PC-3 (cell line): Measurements from ENCODE around the gene DENND6B.

Experiments
- EZH2 ChIP-seq: fragments of 300-600 bp; sonication (generic); IDR thresholded peaks from one replicate; pipeline ENCODE4 v1.6.1; 2017; ENCODE audit warnings: antibody characterized with exemption, mild to moderate bottlenecking, low read length; ENCODE audit not compliant: unreplicated experiment
- EZH2phosphoT487 ChIP-seq: fragments of 300-600 bp; sonication (generic); IDR thresholded peaks from 2 replicates; pipeline ENCODE4 v1.6.1; 2018; ENCODE audit warnings: mild to moderate bottlenecking, antibody characterized with exemption, low read length, borderline replicate concordance
- TF ChIP-seq, protein P1 (sequence below): fragments of 300-600 bp; sonication (generic); conservative IDR thresholded peaks from 2 replicates; pipeline ENCODE4 v1.5.1; 2017; ENCODE audit warnings: antibody characterized with exemption, low read depth, mild to moderate bottlenecking, low read length

DNA sequence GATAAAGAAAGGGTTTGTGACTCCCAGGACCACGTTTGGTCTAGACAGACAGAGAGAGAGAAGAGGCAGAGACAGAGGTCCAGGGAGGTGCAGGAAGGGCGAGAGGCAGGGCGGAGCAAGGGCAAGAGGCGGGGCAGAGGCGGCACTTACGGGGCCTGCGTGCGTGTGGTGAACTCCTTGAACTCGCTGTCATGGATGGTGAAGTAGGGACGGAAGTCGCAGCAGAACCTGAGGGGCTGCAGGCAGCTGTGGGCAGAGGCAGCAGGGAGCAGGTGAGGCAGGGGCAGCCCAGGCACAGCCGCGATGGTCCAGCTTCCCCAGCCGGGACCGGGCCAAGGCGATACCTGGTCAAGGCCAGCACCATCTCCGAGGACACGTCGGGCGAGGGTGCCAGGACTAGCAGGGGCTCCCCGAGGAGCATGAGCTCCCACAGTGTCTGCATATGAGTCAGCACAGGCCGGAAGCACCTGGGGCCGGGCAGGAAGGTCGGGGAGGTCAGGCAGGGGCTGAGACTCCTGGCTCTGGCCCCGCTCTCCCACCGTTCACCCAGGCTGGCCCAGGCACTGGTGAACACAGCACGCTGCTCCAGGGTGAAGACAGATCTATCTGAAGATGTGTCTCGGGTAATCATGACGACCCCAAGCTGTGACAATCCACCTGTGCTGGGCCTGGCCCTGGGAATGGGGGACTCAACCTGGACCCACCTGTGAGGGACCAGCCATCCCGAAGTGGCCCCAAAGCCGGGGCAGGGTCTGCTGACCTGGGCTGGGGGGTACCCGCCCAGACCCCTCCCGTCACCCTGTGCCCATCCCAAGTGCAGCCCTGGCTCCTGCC, 12.1 kb downstream of the DENND6B start:
- TF ChIP-seq, protein P1, sequence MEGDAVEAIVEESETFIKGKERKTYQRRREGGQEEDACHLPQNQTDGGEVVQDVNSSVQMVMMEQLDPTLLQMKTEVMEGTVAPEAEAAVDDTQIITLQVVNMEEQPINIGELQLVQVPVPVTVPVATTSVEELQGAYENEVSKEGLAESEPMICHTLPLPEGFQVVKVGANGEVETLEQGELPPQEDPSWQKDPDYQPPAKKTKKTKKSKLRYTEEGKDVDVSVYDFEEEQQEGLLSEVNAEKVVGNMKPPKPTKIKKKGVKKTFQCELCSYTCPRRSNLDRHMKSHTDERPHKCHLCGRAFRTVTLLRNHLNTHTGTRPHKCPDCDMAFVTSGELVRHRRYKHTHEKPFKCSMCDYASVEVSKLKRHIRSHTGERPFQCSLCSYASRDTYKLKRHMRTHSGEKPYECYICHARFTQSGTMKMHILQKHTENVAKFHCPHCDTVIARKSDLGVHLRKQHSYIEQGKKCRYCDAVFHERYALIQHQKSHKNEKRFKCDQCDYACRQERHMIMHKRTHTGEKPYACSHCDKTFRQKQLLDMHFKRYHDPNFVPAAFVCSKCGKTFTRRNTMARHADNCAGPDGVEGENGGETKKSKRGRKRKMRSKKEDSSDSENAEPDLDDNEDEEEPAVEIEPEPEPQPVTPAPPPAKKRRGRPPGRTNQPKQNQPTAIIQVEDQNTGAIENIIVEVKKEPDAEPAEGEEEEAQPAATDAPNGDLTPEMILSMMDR, result no peak
- no peak for TF ChIP-seq EZH2
- TF ChIP-seq EZH2phosphoT487, result no peak
